GM19239 (cell line): Measurements from ENCODE around the gene TVP23B.
A peak's percentile ranks its signal among the peaks of the same experiment; 100 is the strongest.
"Not testable (repeated sequence)": the region's sequence is repeated elsewhere in the genome, so short reads cannot be mapped to it uniquely, and the experiment has no call there.

Experiments
- DNase-seq: peaks from one replicate; pipeline ENCODE4 v3.0.0; 2011; ENCODE audit warnings: low spot score; ENCODE audit not compliant: insufficient read length
- FAIRE-seq: peaks from 2 replicates; lab custom pipeline; 2011; peaks lifted over from hg19 to GRCh38; lab: Jason Lieb, UNC

The TVP23B gene

GRCh38 chr17:18785933-18786332 is 5.0 kb downstream of the TVP23B start:
- not testable (repeated sequence) for FAIRE-seq, DNase-seq

GRCh38 chr17:18786890-18787289 is 5.9 kb downstream of the TVP23B start:
- not testable (repeated sequence) for DNase-seq, FAIRE-seq

GRCh38 chr17:18791402-18791801 is 10.4 kb downstream of the TVP23B start:
- peak; percentile 76 for FAIRE-seq

GRCh38 chr17:18794841-18795240 is 13.9 kb downstream of the TVP23B start:
- not testable (repeated sequence) for DNase-seq, FAIRE-seq

More at GRCh38 chr17:18791402-18791801, 10.4 kb downstream of the TVP23B start:
- DNase-seq = not testable (repeated sequence)

- FAIRE-seq = peak; percentile 26
- DNase-seq = not testable (repeated sequence)
Measured at GRCh38 chr17:18796887-18797286, 15.9 kb downstream of the TVP23B start.

- FAIRE-seq = not testable (repeated sequence)
Measured at GRCh38 chr17:18803458-18804245, 22.7 kb downstream of the TVP23B start.

GRCh38 chr17:18815924-18816323 is 34.9 kb downstream of the TVP23B start:
- FAIRE-seq, DNase-seq: not testable (repeated sequence)

More at GRCh38 chr17:18803458-18804245, 22.7 kb downstream of the TVP23B start:
- not testable (repeated sequence) for DNase-seq

GRCh38 chr17:18816489-18817371 is 35.7 kb downstream of the TVP23B start:
- not testable (repeated sequence) for DNase-seq
- FAIRE-seq = peak; percentile 60

- FAIRE-seq, DNase-seq: not testable (repeated sequence)
Measured at GRCh38 chr17:18821430-18821829, 40.4 kb downstream of the TVP23B start.

- not testable (repeated sequence) for FAIRE-seq, DNase-seq
Measured at GRCh38 chr17:18827613-18828012, 46.6 kb downstream of the TVP23B start.

GRCh38 chr17:18848501-18848900 is 67.5 kb downstream of the TVP23B start:
- FAIRE-seq = no peak

GRCh38 chr17:18850679-18851078 is 69.7 kb downstream of the TVP23B start:
- FAIRE-seq (no peak), DNase-seq (no peak)

More at GRCh38 chr17:18848501-18848900, 67.5 kb downstream of the TVP23B start:
- DNase-seq = no peak

- no peak for DNase-seq
- FAIRE-seq = no peak
Measured at GRCh38 chr17:18851201-18851600, 70.2 kb downstream of the TVP23B start.

GRCh38 chr17:18854956-18855355 is 74.0 kb downstream of the TVP23B start:
- FAIRE-seq = no peak

GRCh38 chr17:18855831-18856569 is 75.0 kb downstream of the TVP23B start:
- DNase-seq (peak; percentile 73), FAIRE-seq (peak; percentile 96)

More at GRCh38 chr17:18854956-18855355, 74.0 kb downstream of the TVP23B start:
- no peak for DNase-seq
